Activated naive CD8-positive, alpha-beta T cell treated with anti-CD3 and anti-CD28 coated beads for 36 hours (primary cell): ENCODE data around the gene CLCF1. TPM values are rescaled to one million over a fixed set of nuclear protein-coding genes. Genes with fewer than 3 reads are reported as not detected.
"Not testable (repeated sequence)": the region's sequence is repeated elsewhere in the genome, so short reads cannot be mapped to it uniquely, and the experiment has no call there.

Experiments
- DNase-seq: peaks from one replicate; pipeline ENCODE4 v3.0.0; 2021
- H3K27ac Mint-ChIP-seq: one replicate; pipeline ENCODE4 v1.8.0; 2022; ENCODE audit warnings: mild to moderate bottlenecking, moderate library complexity, mixed read lengths
- H3K27me3 Mint-ChIP-seq: one replicate; pipeline ENCODE4 v1.8.0; 2022; ENCODE audit warnings: mild to moderate bottlenecking, mixed read lengths
- H3K36me3 Mint-ChIP-seq: one replicate; pipeline ENCODE4 v1.8.0; 2021; ENCODE audit warnings: mild to moderate bottlenecking, mixed read lengths
- H3K4me1 Mint-ChIP-seq: one replicate; pipeline ENCODE4 v1.8.0; 2021; ENCODE audit warnings: mixed read lengths
- H3K4me3 Mint-ChIP-seq: one replicate; pipeline ENCODE4 v1.8.0; 2022; ENCODE audit warnings: mild to moderate bottlenecking, moderate library complexity, mixed read lengths
- H3K9me3 Mint-ChIP-seq: one replicate; pipeline ENCODE4 v1.8.0; 2022; ENCODE audit warnings: mixed read lengths
- total RNA-seq, 2 experiments: library from RNA; stranded (reverse); gene quantifications; one replicate each; pipeline ENCODE4 v1.2.3, GENCODE V29; 2021

The CLCF1 gene
- total RNA-seq, 2 experiments from 2014 or later = 0.31 to 0.56 TPM

DNA sequence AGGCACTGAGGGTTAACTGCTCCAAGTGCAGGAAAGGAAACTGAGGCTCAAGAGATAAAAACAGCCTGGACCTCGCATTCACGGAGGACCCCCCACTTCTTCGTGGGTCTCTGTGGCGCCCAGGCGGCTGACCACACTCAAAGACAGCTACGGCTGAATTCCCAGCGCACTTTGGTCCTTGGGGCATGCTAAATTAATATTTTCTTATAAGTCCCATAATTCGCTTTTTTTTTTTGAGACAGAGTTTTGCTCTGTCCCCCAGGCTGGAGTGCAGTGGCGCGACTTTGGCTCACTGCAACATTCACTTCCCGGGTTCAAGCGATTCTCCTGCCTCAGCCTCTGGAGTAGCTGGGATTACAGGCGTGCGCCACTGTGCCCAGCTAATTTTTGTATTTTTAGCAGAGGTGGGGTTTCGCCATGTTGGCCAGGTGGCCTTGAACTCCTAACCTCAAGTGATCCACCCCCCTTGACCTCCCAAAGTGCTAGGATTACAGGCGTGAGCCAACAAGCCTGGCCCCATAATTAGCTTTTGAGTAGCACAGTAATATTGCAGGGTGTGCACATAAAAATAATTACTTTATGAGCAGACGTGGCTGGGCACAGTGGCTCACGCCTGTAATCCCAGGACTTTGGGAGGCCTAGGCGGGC lies 28.9 kb upstream of the CLCF1 start:
- H3K27me3 Mint-ChIP-seq, DNase-seq, H3K9me3 Mint-ChIP-seq: not testable (repeated sequence)
- peak overlapping the region; percentile 96 for H3K27ac Mint-ChIP-seq
- peaks cover 47% of the 10 kb centered on the region for H3K4me1 Mint-ChIP-seq
- H3K4me3 Mint-ChIP-seq = peak overlapping the region; percentile 90
- peaks cover 46% of the 10 kb centered on the region for H3K36me3 Mint-ChIP-seq

DNA sequence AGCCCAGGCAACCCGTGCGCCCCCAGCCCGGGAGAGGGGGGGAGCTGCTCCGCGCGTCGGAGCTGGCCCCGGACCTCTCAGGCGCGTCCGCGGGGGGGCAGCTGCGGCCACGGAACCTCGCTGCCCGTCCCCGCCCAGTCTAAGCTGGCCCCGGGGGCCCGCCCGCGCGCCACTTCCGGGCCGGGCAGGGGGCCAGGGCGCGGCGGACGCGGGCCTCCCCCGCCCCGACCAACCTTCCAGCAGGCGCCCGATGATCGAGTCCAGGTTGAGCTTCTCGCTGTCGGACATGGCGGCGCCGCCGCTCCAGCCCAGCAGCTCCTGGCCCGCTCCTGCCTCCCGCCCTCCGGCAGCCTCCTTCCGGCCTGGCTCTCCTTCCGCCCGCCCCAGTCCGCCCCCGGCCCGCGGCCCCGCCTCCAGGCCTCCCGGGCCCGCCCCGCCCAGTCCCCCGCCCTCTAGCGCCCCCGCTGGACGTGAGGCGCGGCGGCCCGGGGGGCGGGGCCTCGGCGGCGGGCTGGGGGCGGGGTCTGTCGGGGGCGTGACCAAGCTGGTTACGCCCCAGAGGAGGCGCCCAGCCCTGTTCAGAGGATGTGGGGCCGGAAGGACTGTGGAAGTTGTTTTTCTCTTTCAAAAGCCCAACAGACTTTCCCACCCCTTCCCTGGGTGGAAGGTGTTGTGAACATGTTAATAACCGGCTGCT lies 28.2 kb upstream of the CLCF1 start, which contains the start of gene PPP1CA:
Gene PPP1CA, minus strand, starts transcription at position 364 of the 697 bp plus-strand sequence. Its CDS starts 76 bp downstream, at position 288.
- no peaks in the 10 kb centered on the region for H3K27me3 Mint-ChIP-seq
- peak; percentile 93 for DNase-seq
- peaks cover 48% of the 10 kb centered on the region for H3K4me1 Mint-ChIP-seq
- peaks cover 44% of the 10 kb centered on the region for H3K36me3 Mint-ChIP-seq
- peak within 1 kb of the TSS; percentile 90 for H3K4me3 Mint-ChIP-seq
- H3K9me3 Mint-ChIP-seq = no peaks in the 10 kb centered on the region
- peak within 1 kb of the TSS; percentile 96 for H3K27ac Mint-ChIP-seq

DNA sequence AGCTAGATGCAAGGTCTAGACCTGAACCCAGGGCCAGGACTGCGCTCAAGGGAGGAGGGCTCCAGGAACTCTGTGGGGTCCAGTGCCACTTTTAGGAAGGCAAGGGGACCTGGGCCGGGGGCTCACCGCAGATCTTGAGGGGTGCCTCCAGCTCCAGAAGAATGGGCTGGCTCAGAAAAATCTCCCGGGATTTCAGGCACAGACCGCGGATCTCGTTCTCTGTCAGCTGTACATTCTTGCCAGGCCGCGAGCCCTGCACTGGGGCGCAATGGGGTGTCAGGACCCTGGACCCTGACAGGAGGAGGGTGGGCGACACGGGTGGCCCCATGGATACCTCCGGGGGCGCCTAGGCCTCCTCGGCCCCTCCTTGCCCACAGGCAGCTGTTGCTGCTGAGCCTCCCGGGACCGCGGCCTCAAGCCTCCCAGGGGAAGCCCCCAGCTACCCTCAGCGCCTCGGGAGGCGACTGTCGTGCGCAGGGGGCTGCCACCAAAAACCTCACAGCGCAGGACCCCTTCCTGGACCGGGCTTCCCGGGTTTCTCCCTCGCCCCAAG lies 27.6 kb upstream of the CLCF1 start:
- no peak for DNase-seq
- peak overlapping the region; percentile 87 for H3K4me3 Mint-ChIP-seq
- H3K9me3 Mint-ChIP-seq = no peaks in the 10 kb centered on the region
- H3K27ac Mint-ChIP-seq = peak overlapping the region; percentile 84
- peaks cover 45% of the 10 kb centered on the region for H3K4me1 Mint-ChIP-seq
- H3K27me3 Mint-ChIP-seq = no peaks in the 10 kb centered on the region
- H3K36me3 Mint-ChIP-seq = peaks cover 39% of the 10 kb centered on the region

GRCh38 chr11:67400251-67400941 lies 27.0 kb upstream of the CLCF1 start:
- Mint-ChIP-seq H3K27me3 (no peaks in the 10 kb centered on the region), H3K27ac (peak overlapping the region; percentile 84), H3K4me1 (peaks cover 45% of the 10 kb centered on the region), H3K9me3 (no peaks in the 10 kb centered on the region), H3K4me3 (peak overlapping the region; percentile 87), H3K36me3 (peaks cover 35% of the 10 kb centered on the region)
- no peak for DNase-seq

DNA sequence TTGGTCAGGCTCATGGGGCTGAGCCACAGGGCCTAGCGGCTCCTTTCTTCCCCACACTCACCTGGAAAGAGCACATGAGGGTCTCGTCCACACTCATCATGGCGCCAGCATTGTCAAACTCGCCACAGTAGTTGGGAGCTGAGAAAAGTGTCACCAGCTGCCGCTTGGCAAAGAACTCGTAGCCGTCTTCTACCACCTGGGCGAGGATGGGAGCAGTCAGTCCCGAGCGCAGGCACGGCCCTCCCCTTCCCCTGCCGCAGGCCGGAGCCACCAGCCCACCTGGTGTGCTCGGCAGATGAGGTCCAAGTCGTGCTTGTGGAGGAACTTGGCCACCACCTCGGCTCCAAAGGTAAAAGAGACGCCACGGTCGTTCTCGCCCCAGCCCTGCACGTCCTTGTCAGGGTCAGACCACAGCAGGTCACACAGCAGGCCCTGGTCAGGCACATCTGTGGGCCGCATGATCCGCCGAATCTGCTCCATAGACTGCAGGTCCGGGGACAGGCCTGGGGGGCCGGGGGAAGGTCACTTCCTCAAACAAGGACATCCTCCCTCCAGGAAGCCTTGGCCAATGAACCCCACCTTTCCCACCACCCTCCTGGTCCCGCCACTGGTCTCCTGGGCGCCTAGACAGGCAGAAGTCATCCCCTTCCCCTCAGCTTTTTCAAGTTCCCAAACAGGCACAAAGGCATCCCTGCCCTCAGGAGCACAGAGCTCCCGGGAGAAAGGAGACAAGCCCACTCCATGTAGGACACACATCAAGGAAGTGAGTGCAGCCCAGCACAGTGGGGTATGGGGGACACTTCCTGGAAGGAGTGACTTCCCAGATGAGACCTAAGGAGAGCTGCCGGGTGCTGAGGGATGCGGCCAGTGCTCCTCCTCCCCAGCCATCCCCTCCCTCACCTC lies 25.5 kb upstream of the CLCF1 start:
- Mint-ChIP-seq H3K36me3 (peaks cover 29% of the 10 kb centered on the region), H3K4me1 (peaks cover 45% of the 10 kb centered on the region), H3K27ac (peak overlapping the region; percentile 60), H3K4me3 (peak overlapping the region; percentile 52), H3K27me3 (no peaks in the 10 kb centered on the region), H3K9me3 (no peaks in the 10 kb centered on the region)
- DNase-seq = no peak

DNA sequence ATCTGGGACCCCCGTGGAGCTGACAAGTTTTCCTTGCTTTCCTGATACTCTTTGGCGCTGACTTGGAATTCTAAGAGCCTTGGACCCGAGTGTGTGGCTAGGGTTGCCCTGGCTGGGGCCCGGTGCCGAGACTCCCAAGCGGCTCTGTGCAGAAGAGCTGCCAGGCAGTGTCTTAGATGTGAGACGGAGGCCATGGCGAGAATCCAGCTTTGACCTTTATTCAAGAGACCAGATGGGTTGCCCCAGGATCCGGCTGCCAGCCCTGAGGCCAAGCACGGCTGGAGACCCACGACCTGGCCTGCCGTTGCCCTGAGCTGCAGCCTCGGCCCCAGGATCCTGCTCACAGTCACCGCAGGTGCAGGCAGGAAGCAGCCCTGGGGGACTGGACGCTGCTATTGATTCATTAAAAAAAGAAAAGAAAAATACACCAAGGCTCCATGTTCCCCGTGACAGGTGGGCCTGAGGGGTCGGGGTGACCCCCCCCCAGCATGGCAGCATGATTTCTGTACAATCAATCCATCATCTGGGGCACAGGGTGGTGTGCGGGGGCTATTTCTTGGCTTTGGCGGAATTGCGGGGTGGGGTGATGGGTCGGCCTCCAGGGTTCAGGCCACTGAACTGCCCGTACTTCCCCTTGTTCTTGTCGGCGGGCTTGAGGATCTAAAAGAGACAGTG lies 24.7 kb upstream of the CLCF1 start:
- no peaks in the 10 kb centered on the region for H3K27me3 Mint-ChIP-seq
- peak overlapping the region; percentile 47 for H3K4me3 Mint-ChIP-seq
- DNase-seq = no peak
- H3K4me1 Mint-ChIP-seq = peaks cover 46% of the 10 kb centered on the region
- H3K27ac Mint-ChIP-seq = peak overlapping the region; percentile 63
- H3K9me3 Mint-ChIP-seq = no peaks in the 10 kb centered on the region
- peaks cover 31% of the 10 kb centered on the region for H3K36me3 Mint-ChIP-seq

- H3K4me3 Mint-ChIP-seq = no peak overlapping the region
These were observed 24.1 kb upstream of the CLCF1 start for GRCh38 chr11:67397536-67397935.

GRCh38 chr11:67396587-67397389 lies 23.4 kb upstream of the CLCF1 start:
- Mint-ChIP-seq H3K36me3 (peaks cover 31% of the 10 kb centered on the region), H3K27me3 (no peaks in the 10 kb centered on the region), H3K27ac (peak overlapping the region; percentile 89), H3K4me1 (peaks cover 43% of the 10 kb centered on the region), H3K4me3 (peak overlapping the region; percentile 54), H3K9me3 (no peaks in the 10 kb centered on the region)
- DNase-seq = no peak

More at GRCh38 chr11:67397536-67397935, 24.1 kb upstream of the CLCF1 start:
- no peak for DNase-seq
- Mint-ChIP-seq H3K27me3 (no peaks in the 10 kb centered on the region), H3K36me3 (peaks cover 31% of the 10 kb centered on the region), H3K4me1 (peaks cover 45% of the 10 kb centered on the region), H3K27ac (peak overlapping the region; percentile 89), H3K9me3 (no peaks in the 10 kb centered on the region)

- peak overlapping the region; percentile 4 for H3K27ac Mint-ChIP-seq
- H3K27me3 Mint-ChIP-seq = no peaks in the 10 kb centered on the region
- peaks cover 43% of the 10 kb centered on the region for H3K4me1 Mint-ChIP-seq
- peaks cover 31% of the 10 kb centered on the region for H3K36me3 Mint-ChIP-seq
- no peak for DNase-seq
- no peak overlapping the region for H3K4me3 Mint-ChIP-seq
- no peaks in the 10 kb centered on the region for H3K9me3 Mint-ChIP-seq
These were observed 22.8 kb upstream of the CLCF1 start for GRCh38 chr11:67396259-67396581.

DNA sequence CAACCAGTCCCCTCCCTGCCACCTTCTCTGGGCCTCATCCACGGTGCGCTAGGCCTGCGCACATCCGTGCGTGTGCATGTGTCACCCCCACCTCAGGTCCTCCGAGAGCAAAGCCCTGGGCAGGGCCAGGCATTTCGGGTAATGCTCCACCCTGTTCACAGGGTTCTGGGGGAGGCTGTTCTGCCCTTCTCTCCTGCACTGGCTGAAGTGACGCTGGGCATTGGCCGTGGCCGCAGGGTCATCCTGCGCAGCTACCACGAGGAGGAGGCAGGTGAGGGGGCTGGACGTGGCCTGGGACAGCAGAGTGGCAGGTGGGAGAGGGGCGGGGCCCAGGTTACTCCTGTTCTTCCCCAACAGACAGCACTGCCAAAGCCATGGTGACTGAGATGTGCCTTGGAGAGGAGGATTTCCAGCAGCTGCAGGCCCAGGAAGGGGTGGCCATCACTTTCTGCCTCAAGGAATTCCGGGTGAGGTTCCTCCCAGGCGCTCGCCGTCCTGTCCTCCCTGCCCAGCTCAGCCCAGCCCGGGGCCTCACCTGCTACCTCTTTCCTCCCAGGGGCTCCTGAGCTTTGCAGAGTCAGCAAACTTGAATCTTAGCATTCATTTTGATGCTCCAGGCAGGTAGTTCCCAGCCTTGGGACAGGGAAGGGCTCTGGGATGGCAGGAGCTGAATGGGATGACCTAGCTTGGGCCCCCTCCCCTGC lies 22.3 kb upstream of the CLCF1 start:
- no peak overlapping the region for H3K4me3 Mint-ChIP-seq
- H3K4me1 Mint-ChIP-seq = peaks cover 45% of the 10 kb centered on the region
- H3K36me3 Mint-ChIP-seq = peaks cover 28% of the 10 kb centered on the region
- no peak for DNase-seq
- no peaks in the 10 kb centered on the region for H3K27me3 Mint-ChIP-seq
- H3K27ac Mint-ChIP-seq = peak overlapping the region; percentile 4
- no peaks in the 10 kb centered on the region for H3K9me3 Mint-ChIP-seq

DNA sequence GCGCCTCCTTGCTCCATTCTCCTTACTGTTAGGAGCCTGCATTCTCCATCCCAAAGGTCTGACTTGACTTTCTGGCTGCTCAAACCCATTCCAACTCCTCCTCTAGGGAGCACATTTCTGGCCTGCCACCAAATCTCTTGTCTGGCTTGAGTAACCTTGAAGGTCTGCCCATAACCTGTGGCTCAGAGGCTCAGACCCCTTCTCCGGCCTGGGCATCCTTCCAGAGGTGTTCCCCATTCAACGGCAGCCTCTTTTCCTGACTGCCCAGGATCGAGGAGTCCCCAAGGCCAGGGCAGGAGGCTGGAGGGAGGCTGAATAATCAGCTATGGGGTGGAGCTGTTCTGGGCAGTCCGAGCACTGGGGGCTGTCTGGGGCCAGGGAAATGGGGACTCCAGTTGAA lies 20.6 kb upstream of the CLCF1 start:
- Mint-ChIP-seq H3K4me3 (peak overlapping the region; percentile 6), H3K36me3 (peaks cover 21% of the 10 kb centered on the region), H3K4me1 (peaks cover 41% of the 10 kb centered on the region), H3K27ac (no peak overlapping the region), H3K9me3 (no peaks in the 10 kb centered on the region), H3K27me3 (no peaks in the 10 kb centered on the region)
- DNase-seq = no peak

- no peaks in the 10 kb centered on the region for H3K27me3 Mint-ChIP-seq
- DNase-seq = no peak
- peak overlapping the region; percentile 29 for H3K27ac Mint-ChIP-seq
- H3K4me3 Mint-ChIP-seq = peak overlapping the region; percentile 92
- peaks cover 19% of the 10 kb centered on the region for H3K36me3 Mint-ChIP-seq
- peaks cover 39% of the 10 kb centered on the region for H3K4me1 Mint-ChIP-seq
- no peaks in the 10 kb centered on the region for H3K9me3 Mint-ChIP-seq
These were observed 20.0 kb upstream of the CLCF1 start for GRCh38 chr11:67393437-67393836.

DNA sequence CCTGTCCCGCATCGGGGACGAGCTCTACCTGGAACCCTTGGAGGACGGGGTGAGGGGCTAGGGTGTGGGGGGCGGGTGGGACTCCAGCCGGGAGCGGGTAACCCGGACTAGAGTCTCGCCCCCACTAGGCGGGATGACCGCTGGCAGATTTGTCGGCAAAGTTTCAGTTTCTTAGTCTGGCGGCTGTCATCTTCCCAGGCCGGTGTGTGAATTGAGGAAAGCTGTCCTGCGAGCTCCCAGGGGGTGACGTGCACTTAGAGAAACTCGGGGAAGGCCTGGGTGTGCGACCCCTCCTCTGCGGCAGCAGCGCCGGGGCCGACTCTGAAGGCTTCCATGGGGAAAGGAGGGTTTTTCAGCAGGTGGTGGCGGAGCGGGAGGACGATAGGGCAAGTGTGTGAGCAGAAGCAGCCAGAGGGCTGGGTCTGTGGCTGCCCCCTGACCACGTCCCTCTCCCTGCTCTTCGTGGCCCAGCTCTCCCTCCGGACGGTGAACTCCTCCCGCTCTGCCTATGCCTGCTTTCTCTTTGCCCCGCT lies 18.9 kb upstream of the CLCF1 start:
- H3K4me3 Mint-ChIP-seq = peak overlapping the region; percentile 92
- H3K36me3 Mint-ChIP-seq = peaks cover 11% of the 10 kb centered on the region
- H3K27ac Mint-ChIP-seq = peak overlapping the region; percentile 54
- H3K27me3 Mint-ChIP-seq = no peaks in the 10 kb centered on the region
- no peaks in the 10 kb centered on the region for H3K9me3 Mint-ChIP-seq
- no peak for DNase-seq
- peaks cover 31% of the 10 kb centered on the region for H3K4me1 Mint-ChIP-seq
